ENCODE results near the gene XIRP1. TPM values are rescaled to one million over a fixed set of nuclear protein-coding genes. Genes with fewer than 3 reads are reported as not detected.

XIRP1 gene
- total RNA-seq, 2 donors from 2014 or later = not detected

DNA sequence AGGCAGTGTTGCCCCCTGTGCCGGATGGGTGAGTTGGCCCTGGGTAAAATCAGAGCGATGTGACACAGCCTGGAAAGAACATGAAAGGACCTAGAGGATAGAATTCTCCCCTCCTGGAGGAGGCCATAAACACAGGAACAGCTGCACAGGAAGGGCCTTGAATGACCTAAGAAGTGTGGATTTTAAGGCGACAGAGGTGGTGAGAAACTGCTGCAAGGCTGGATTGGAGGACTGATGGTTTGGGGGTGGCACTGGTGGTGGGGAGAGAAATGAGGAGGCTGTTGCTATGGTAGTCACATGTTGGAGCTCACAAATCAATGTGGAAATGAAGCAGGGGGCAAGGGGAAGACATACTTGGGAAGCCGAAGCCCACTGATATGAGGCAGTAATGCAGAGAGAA lies 13.8 kb downstream of the XIRP1 start:
- no peaks in the 10 kb centered on the region for H3K9me3 ChIP-seq
- H3K4me1 ChIP-seq = peaks cover 61% of the 10 kb centered on the region
- no peak overlapping the region for H3K4me3 ChIP-seq
- no peak for DNase-seq
- 67 to 69% methylated on average over 4 of the region's 4 CpGs for WGBS, 2 donors
- intact Hi-C loops (cut with DNase I) = no loop called here
- TF ChIP-seq, protein P1, sequence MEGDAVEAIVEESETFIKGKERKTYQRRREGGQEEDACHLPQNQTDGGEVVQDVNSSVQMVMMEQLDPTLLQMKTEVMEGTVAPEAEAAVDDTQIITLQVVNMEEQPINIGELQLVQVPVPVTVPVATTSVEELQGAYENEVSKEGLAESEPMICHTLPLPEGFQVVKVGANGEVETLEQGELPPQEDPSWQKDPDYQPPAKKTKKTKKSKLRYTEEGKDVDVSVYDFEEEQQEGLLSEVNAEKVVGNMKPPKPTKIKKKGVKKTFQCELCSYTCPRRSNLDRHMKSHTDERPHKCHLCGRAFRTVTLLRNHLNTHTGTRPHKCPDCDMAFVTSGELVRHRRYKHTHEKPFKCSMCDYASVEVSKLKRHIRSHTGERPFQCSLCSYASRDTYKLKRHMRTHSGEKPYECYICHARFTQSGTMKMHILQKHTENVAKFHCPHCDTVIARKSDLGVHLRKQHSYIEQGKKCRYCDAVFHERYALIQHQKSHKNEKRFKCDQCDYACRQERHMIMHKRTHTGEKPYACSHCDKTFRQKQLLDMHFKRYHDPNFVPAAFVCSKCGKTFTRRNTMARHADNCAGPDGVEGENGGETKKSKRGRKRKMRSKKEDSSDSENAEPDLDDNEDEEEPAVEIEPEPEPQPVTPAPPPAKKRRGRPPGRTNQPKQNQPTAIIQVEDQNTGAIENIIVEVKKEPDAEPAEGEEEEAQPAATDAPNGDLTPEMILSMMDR (IDR thresholded peaks at IDR 0.05) = no peak
- no peak for TF ChIP-seq POLR2A (IDR thresholded peaks at IDR 0.05)
- no peaks in the 10 kb centered on the region for H3K36me3 ChIP-seq (replicated peaks in 1 of 2; ENCODE audit: insufficient read depth in 1 of 2, low read depth in 2 of 2)
- H3K27me3 ChIP-seq = no peaks in the 10 kb centered on the region
- ATAC-seq = no peak
- H3K27ac ChIP-seq = peak overlapping the region in 3 of 4 donors; percentile 92 to 97 (median 95)

DNA sequence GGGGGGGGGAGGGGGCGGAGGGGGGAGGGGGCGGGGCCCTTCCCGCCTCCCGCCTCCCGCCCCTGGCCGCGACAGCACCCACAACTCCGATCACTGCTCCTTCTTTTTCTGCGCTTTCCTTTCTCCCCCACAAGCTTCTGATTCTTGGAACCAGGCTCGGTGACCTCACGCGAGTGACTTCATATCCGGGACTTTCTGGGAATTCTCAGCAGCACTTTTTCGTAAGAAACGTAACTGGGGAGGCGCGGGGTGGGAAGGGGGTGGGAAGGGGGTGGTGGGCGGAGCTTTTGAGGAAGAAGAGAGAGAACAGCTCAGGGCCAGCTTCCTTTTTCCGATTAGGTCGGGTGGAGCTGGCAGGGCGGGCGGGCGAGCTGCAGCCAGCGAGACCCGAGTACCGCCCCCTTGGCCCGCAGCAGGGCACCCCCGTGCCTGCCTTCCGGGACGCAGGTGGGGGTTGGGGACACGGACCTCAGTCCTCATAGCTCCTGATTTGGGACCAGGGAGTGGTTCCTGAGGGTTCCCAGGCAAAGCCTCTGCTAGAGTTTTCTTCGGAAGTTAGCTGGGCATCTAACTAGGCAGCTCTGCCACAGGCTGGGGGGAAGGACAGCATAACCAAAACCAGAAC lies 14.6 kb downstream of the XIRP1 start:
- Histone ChIP-seq H3K27me3 (no peaks in the 10 kb centered on the region), H3K27ac (peak overlapping the region; percentile 92 to 97 (median 94)), H3K9me3 (no peaks in the 10 kb centered on the region), H3K4me3 (no peak overlapping the region), H3K4me1 (peaks cover 58% of the 10 kb centered on the region), H3K36me3 (replicated peaks in 1 of 2; ENCODE audit: insufficient read depth in 1 of 2, low read depth in 2 of 2) (no peaks in the 10 kb centered on the region)
- WGBS, 2 donors = 0 to 1% methylated on average over 17 to 24 of the region's 32 CpGs
- peak; percentile 69 for ATAC-seq
- intact Hi-C loops (cut with DNase I) = no loop called here
- DNase-seq = peak; percentile 90 to 93 (median 92)
- TF ChIP-seq POLR2A (IDR thresholded peaks at IDR 0.05) = peak; percentile 56 to 88 (median 87)
- TF ChIP-seq, protein P1 (IDR thresholded peaks at IDR 0.05) = peak in 1 of 7 experiments; percentile 2

DNA sequence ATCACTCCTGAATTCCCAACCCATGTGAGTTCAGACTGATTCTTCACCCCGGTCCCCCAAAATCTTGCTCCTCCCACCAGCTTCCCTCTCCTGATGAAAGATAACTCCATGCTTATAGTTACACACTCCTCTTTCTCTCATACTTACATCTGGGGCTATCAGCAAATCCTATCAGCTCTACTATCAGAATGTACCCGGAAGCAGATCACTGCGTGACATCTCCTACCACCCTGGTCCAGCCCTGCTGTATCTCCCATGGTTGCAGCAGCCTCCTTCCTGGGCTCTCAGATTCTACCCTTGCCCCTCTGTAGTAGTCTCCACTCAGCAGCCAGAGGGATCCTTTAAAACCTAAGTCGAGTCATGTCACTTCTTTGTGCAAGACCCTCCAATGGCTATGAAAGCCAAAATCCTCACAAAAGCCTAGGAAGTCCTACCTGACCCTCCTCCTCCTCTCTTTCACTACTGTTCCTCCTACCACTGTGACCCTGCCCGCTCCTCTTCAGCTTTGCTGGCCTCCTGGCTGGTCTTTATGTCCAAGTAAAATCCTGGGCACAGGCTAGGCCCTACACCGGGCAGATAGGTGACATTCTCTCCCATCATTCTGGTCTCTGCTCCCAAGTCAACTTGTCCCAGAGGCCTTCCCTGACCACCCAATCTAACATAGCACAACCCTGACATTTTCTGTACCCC lies 16.2 kb downstream of the XIRP1 start:
- ATAC-seq = no peak
- Histone ChIP-seq H3K27ac (peak overlapping the region; percentile 92 to 97 (median 94)), H3K4me3 (no peak overlapping the region), H3K9me3 (no peaks in the 10 kb centered on the region), H3K4me1 (peaks cover 43% of the 10 kb centered on the region), H3K36me3 (replicated peaks in 1 of 2; ENCODE audit: insufficient read depth in 1 of 2, low read depth in 2 of 2) (no peaks in the 10 kb centered on the region), H3K27me3 (no peaks in the 10 kb centered on the region)
- 82 to 85% methylated on average over 6 of the region's 6 CpGs for WGBS, 2 donors
- no peak for DNase-seq
- TF ChIP-seq, protein P1 (IDR thresholded peaks at IDR 0.05) = no peak
- no peak for TF ChIP-seq POLR2A (IDR thresholded peaks at IDR 0.05)
- intact Hi-C loops (cut with DNase I) = no loop called here

DNA sequence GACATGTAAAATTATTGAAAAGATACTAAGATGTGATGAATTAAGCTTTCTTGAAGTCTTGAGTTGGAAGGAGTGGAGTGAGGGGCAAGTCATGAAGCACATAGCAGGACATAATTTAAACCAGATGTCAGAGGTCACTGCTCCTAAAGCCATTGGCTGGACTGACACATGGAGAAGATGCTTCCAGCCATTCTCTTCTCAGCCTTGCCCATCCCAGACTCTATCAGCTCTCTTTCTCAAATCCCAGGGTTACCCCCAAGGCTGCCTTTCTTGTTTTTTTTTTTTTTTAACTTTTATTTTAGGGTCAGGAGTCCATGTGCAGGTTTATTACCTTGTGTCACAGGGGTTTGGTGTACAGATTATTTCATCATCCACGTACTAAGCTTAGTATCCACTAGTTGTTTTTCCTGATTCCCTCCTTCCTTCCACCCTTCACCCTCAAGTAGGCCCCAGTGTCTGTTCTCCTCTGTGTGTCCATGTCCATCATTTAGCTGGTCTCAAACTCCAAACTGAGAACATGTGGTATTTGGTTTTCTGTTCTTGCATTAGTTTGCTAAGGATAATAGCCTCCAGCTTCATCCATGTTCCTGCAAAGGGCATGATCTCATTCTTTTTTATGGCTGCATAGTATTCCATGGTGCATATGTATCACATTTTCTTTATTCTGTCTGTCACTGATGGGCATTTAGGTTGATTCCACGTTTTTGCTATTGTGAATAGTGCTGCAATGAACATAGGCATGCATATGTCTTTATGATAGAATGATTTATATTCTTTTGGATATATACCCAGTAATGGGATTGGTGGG lies 18.9 kb downstream of the XIRP1 start:
- 55 to 58% methylated on average over 2 of the region's 2 CpGs for WGBS, 2 donors
- H3K4me1 ChIP-seq = peaks cover 18% of the 10 kb centered on the region

More for the DNA sequence above, 18.9 kb downstream of the XIRP1 start:
- ATAC-seq (no peak), DNase-seq (no peak)
- Histone ChIP-seq H3K27me3 (no peaks in the 10 kb centered on the region), H3K36me3 (replicated peaks in 1 of 2; ENCODE audit: insufficient read depth in 1 of 2, low read depth in 2 of 2) (no peaks in the 10 kb centered on the region), H3K4me3 (no peak overlapping the region), H3K27ac (no peak overlapping the region), H3K9me3 (no peaks in the 10 kb centered on the region)
- no peak for TF ChIP-seq POLR2A (IDR thresholded peaks at IDR 0.05)
- TF ChIP-seq, protein P1 (IDR thresholded peaks at IDR 0.05) = no peak
- intact Hi-C loops (cut with DNase I) = no loop called here
